NCI-H1436 treated with DMSO at 0.1 percent for 48 hours (cell line): ENCODE results near the gene FOXN4.

Source experiments
- DNase-seq: peaks from one replicate; lab custom pipeline; 2025; lab: John Stamatoyannopoulos, UW

The FOXN4 gene

GRCh38 chr12:109258607-109259544 lies 50.2 kb downstream of the FOXN4 start:
- no peak for DNase-seq

DNA sequence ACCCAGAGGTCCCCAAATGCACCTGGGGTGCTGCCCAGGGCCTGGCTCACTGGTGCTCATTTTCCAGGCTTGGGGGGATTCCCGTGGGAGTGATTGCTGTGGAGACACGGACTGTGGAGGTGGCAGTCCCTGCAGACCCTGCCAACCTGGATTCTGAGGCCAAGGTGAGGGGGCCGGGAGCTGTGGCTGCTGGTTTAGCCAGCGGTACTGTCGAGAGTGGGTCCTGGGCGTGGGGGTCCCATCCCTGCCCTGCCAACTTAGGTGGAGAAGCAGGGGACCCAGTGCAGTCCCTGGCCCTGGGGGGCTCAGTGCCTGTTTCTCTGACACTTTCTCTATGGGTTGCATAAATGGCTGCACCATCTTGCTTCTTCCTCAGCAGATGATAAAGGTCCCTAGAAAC lies 50.9 kb downstream of the FOXN4 start:
- DNase-seq, result no peak

DNA sequence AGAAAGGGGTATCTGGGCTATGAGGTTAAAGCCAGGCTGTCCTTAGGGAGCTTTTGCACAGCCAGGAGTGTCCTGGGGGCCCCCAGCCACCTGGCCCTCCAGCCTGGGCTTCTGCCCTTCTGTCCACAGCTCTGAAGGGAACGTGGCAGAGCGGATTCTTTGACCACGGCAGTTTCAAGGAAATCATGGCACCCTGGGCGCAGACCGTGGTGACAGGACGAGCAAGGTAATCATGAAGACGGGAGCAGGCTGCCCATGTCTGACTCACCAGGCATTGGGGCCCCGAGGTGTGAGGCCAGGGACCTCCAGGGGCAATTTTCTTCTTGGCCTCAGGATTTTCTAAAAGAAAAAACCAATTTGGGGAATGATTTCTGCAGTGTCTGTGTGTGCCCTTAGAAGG lies 53.1 kb downstream of the FOXN4 start:
- no peak for DNase-seq

GRCh38 chr12:109255377-109255776 lies 53.7 kb downstream of the FOXN4 start:
- no peak for DNase-seq

GRCh38 chr12:109253913-109254544 lies 55.1 kb downstream of the FOXN4 start:
- no peak for DNase-seq

- DNase-seq, result no peak
Measured at GRCh38 chr12:109252799-109253198, 56.3 kb downstream of the FOXN4 start.

- DNase-seq, result no peak
Measured at GRCh38 chr12:109250523-109250922, 58.6 kb downstream of the FOXN4 start.

DNA sequence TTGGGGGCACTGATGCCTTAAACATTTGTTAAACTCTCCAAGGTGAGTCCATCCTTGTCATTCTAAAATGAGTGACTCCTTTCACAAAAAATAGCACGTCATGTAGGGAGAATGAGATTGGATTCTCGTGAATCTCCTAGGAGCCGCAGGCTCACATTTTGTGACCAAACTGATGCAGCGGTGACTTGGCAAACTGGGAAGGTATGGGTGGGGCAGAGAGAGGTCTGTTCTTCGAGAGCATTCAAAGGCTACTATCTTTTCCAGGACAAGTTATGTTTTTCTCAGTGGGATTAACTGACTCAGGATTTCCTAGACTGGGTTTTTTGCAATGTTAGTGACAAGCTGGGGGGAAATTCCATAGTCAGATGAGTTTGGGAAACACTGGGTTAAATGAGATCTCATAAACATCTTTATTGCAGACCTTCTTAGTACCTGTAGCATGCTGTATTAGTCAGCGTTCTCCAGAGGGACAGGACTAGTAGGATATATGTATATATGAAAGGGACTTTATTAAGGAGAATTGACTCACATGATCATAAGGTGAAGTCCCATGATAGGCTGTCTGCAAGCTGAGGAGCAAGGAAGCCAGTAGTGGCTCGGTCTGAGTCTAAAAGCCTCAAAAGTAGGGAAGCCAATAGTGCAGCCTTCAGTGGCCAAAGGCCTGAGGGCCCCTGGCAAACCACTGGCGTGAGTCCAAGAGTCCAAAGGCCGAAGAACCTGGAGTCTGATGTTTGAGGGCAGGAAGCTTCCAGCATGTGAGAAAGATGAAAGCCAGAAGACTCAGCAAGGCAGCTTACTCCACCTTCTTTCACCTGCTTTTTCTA lies 61.0 kb downstream of the FOXN4 start:
- DNase-seq, result no peak

DNA sequence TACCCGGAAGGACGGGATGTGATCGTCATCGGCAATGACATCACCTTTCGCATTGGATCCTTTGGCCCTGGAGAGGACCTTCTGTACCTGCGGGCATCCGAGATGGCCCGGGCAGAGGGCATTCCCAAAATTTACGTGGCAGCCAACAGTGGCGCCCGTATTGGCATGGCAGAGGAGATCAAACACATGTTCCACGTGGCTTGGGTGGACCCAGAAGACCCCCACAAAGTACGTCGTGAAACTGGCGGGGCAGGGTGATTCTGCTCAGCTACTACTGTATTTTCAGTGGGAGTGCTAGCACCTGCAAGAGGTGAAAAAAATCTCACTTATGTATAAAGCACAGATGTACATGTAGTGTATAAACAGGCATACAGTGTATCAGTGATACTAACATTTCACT lies 62.9 kb downstream of the FOXN4 start:
- DNase-seq, result no peak

GRCh38 chr12:109244073-109244472 lies 65.0 kb downstream of the FOXN4 start:
- DNase-seq, result no peak

GRCh38 chr12:109241936-109242335 lies 67.1 kb downstream of the FOXN4 start:
- no peak for DNase-seq

DNA sequence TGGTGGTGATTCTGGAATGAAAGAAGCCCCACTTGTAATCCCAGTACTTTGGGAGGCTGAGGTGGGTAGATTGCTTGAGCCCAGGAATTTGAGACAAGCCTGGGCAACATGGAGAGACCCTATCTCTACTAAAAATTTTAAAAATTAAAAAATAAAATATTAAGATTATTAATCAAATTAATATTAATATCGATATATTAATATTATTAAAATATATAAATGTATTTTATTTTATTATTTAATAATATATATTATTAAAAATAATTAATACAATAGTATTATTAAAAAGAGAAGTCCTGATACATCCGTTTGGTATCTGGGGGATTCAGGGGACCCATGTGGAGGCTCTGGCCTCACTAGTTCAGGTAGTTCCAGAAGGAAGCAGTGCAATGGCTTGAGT lies 68.7 kb downstream of the FOXN4 start:
- DNase-seq, result no peak

GRCh38 chr12:109239691-109240090 lies 69.4 kb downstream of the FOXN4 start:
- no peak for DNase-seq

DNA sequence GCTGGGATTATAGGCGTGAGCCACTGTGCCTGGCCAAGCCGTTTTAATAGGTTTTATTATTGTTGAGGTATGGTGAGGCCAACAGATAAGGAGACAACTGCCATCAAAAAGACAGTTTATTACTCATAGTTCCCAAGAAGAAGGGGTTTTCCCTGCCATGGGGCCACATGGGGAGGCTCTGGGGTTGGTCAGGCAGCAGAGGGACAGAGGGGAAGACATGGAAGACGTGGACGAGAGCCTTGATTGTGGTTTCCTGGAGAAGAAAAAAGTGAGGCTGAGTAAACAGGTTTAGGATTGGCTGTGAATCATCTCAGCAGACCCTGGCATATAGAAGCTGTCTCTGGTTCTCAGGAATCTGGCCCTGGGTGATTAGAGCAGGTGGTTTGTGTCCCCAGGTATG lies 69.9 kb downstream of the FOXN4 start:
- DNase-seq, result no peak

DNA sequence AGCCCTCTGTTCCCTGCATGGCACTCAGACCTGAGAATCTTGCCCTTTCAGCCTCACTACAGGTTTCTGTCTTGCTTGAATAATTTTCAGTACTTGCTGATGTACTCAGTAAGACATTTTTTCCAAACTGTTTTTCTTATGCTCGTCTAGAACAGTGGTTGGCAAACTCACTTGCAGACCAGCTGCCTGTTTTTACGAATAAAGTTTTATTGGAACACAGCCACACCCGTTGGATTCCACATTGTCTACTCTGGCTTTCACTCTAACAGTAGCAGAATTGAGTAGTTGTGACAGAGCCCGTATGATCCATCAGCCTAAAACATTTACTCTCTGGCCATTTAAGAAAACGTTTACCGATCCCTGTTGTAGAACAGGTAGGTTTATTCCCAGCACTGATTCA lies 72.8 kb downstream of the FOXN4 start:
- DNase-seq, result no peak

DNA sequence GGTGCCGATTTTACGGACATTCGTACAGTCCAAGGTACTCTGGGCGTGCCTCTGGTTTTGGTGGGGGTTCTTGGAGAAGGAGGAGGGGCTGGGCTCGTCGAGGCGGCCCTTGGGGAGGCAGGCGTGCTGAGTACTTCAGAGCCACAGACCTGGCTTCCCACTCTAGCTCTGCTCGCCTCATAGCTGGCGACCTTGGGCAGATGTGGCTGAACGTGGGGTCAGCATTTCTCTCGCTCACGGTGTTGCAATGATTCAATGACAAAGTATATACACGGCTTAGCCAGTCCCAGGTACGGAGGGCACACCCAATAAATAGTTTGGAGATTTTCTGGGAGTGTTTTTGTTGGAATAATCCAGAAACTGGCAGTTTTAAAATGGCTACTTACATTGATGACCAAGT lies 75.1 kb downstream of the FOXN4 start:
- no peak for DNase-seq

DNA sequence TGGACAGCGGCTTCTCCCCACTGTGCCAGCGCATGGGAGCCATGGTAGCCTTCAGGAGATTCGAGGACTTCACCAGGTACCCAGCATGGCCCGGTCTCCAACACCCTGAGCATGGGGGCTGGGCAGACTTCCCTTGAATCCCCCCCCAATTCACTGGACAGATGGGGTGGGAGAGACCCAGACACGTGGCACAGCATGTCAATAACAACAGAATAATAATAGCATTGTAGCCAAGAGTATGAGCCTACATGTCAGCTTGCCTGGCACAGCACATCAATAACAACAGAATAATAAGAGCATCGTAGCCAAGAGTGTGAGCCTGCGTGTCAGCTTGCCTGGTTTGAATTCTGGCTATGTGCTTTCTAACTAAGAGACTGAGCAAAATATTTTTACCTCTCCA lies 76.4 kb downstream of the FOXN4 start:
- DNase-seq, result no peak

- no peak for DNase-seq
Measured at GRCh38 chr12:109230193-109230592, 78.9 kb downstream of the FOXN4 start.

GRCh38 chr12:109228664-109229063 lies 80.4 kb downstream of the FOXN4 start:
- no peak for DNase-seq
